GM21526 (cell line): ENCODE data around the gene LRIG1.

Source experiments
- ATAC-seq: cut with Tn5 transposase; IDR thresholded peaks from one replicate; pipeline ENCODE4 v1.9.1; 2021; ENCODE audit warnings: moderate library complexity; ENCODE audit not compliant: unreplicated experiment, low FRiP score

Gene LRIG1

GRCh38 chr3:66444146-66444644 is 56.6 kb downstream of the LRIG1 start:
- ATAC-seq = no peak

- ATAC-seq = no peak
Observed at GRCh38 chr3:66443118-66443803, 57.6 kb downstream of the LRIG1 start.

DNA sequence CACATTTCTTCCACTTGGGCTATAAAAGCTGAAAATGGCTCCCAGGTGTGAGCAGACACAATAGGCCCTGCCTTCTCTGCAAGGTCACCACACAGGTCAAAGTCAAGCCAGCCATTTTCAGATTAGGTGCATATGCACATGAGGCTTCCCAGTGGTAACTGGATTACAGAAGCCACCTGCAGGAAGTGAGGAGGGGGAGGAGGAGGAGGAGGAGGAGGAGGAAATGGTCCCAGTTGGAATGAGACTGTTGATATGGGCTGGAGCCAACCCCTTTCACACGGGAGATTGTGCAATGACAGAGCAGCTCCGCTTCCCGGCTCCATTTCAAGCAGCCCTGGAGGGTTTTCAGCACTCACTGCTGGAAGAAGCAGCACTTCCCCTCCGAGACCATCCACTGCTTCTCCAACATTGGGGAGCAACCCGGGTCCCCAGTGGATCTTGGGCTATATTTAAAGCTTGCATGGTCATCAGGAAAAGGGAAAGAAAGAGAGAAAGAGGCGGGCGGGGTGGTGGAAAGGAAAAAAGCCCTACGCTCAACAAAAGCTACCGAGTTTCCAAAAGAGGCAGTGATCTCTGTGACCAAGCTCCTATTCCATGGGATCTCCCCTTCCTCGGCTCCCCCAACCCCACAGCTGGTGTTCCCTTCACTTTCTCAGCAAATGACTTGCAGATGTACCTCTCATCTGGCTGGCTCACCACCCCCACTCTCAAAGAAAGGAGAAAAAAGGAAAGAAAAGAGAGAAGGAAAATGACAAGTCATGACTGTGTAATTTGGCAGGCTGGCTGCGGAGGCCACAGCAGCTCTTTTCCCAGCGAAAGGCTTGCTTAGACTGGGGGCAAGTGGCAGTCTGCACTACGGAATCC is 58.3 kb downstream of the LRIG1 start:
- ATAC-seq = no peak

GRCh38 chr3:66441692-66442091 is 59.1 kb downstream of the LRIG1 start:
- ATAC-seq = no peak

DNA sequence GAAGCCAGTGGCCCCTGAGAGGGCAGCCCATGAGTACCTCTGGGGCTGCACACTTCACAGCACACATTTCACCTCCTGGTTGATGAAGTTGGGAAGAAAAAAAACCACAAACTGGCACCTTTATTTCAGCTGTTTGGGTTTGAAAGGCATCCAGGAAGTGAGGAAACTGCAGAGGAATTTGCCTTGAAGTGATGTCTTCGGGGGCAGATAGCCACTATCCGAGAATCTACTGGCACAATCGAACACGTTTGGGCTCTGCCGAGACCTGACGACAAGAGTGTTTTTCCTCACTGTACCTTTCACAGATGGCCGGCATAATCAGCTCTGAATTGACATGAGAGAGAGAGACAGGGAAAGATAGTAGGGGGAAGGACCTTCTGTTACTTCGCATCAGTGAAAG is 59.7 kb downstream of the LRIG1 start:
- no peak for ATAC-seq

GRCh38 chr3:66439666-66440344 is 61.0 kb downstream of the LRIG1 start:
- no peak for ATAC-seq

GRCh38 chr3:66438046-66438445 is 62.8 kb downstream of the LRIG1 start:
- ATAC-seq = no peak

- ATAC-seq = no peak
Observed at GRCh38 chr3:66437341-66437929, 63.4 kb downstream of the LRIG1 start.

GRCh38 chr3:66435989-66436388 is 64.8 kb downstream of the LRIG1 start:
- ATAC-seq = no peak

DNA sequence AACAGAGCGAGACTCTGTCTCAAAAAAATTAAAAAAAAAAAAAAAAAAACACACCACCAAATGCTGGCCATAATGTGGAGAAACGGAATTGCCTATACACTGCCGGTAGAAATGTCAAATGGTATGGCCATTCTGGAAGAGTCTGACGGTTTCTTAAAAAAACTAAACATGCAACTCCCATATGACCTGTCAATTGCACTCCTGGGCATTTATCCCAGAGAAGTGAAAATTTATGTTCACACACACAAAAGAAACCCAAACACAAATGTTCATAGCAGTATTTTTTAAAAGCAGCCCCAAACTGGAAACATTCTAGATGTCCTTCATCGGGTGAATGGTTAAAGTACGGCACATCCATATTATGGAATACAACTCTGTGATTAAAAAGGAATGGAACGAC is 66.1 kb downstream of the LRIG1 start:
- ATAC-seq = no peak

- ATAC-seq = no peak
Observed at GRCh38 chr3:66433522-66433782, 67.4 kb downstream of the LRIG1 start.

GRCh38 chr3:66432767-66433521 is 67.9 kb downstream of the LRIG1 start:
- no peak for ATAC-seq

DNA sequence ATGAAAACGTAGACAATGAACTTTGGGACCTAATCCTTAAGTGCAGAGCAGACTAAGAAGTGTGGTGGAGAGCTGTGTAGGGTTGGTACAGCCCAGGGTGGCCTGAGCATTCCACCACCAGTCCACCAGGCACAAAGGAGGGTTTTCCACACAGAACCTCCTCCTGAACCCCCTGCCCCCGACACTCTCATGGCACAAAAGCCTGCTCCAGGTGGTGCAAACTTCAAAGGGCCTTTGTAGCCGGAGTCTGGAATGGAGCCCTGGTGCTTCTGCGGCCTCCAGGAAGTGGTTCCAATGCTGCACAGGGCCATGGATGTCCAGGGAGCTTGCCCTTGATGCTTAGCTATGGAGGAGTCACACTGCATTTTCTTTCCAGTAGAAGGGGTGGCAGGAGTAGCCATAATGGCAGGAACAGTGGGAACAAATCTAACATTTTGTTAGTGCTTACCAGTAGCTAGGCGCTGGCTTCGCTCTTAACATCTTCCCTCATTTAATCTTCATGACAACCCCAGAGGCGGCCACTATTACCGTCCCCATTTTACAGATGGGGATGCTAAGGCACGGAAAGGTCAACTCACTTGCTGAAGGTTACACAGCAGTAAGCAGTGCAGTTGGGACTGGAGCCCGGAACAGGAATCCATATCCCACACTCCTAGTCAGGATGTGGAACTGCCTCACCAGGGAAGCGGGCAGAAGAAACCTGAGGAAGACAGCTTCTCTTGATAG is 68.6 kb downstream of the LRIG1 start:
- no peak for ATAC-seq

DNA sequence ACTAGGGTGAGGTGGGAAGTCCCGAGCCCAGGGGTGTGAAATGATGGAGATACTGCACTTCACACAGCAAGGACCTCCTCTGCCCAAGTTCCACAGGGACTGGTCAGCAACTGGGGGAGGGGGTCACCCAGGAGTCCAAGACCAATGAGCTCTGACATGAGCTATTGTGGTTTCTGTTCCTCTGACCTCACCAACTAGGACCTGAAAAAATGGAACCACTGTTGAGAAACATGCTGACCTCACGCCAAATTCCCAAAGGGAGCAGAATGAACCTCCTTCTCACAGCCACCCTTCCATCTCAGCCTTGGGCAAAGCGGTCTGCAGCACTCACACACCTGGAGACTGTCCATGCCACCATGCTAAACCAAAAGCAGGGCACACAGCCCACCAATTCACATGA is 69.3 kb downstream of the LRIG1 start:
- no peak for ATAC-seq

- ATAC-seq = no peak
Observed at GRCh38 chr3:66430876-66431275, 69.9 kb downstream of the LRIG1 start.

GRCh38 chr3:66428733-66429132 is 72.1 kb downstream of the LRIG1 start:
- no peak for ATAC-seq

GRCh38 chr3:66427951-66428474 is 72.8 kb downstream of the LRIG1 start:
- no peak for ATAC-seq

- no peak for ATAC-seq
Observed at GRCh38 chr3:66427352-66427751, 73.5 kb downstream of the LRIG1 start.

- no peak for ATAC-seq
Observed at GRCh38 chr3:66426135-66426534, 74.7 kb downstream of the LRIG1 start.
